ENCODE results near the gene MUC12. TPM values are rescaled to one million over a fixed set of nuclear protein-coding genes. Genes with fewer than 3 reads are reported as not detected.

The MUC12 gene
- total RNA-seq, 4 donors from 2014 or later: not detected

DNA sequence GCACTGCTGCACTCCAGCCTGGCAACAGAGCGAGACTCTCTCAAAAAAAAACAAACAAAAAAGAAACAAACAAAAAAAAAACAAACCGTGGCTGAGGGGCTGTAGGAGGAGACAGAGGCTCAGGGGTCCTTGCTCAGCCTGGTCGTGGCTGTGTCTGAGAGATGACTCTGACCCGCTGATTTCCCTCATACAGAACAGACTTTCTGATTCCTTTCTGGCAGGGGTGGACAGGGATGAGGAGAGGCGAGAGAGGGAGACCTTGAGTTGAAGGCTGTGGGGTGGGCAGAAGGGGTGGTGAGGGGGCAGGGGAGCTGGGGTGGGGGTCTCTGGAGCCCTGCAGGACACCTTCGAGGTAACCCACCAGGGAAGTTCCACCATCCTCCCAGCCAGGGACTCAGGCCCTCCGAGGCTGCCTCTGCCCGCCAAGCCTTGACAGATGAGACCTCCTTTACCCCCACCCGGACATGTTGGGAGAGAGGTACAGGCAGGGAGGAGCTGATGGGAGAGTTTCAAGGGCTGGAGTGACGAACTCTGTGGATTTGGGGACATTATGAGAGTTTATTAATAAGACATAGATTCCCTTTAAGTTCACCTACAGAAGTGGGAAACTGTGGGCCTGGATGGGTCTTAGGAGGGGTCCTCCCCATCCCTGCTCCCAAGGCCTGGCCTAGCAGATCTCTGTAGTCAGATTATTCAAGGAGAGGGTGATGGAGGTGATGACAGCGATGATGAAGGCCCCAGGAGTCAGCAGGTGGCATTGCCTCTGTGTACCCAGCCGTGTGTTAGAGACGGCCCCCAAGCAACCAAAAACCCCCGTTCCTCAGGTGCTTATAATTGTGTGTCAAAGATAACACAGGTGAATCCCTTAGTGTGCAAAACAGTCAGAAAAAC lies 2.0 kb downstream of the MUC12 start:
- 54% methylated on average over 14 of the region's 14 CpGs for WGBS
- TF ChIP-seq, protein P1, sequence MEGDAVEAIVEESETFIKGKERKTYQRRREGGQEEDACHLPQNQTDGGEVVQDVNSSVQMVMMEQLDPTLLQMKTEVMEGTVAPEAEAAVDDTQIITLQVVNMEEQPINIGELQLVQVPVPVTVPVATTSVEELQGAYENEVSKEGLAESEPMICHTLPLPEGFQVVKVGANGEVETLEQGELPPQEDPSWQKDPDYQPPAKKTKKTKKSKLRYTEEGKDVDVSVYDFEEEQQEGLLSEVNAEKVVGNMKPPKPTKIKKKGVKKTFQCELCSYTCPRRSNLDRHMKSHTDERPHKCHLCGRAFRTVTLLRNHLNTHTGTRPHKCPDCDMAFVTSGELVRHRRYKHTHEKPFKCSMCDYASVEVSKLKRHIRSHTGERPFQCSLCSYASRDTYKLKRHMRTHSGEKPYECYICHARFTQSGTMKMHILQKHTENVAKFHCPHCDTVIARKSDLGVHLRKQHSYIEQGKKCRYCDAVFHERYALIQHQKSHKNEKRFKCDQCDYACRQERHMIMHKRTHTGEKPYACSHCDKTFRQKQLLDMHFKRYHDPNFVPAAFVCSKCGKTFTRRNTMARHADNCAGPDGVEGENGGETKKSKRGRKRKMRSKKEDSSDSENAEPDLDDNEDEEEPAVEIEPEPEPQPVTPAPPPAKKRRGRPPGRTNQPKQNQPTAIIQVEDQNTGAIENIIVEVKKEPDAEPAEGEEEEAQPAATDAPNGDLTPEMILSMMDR (IDR thresholded peaks at IDR 0.05): no peak
- no peak for TF ChIP-seq EP300 (IDR thresholded peaks at IDR 0.05)
- TF ChIP-seq POLR2AphosphoS5 (IDR thresholded peaks at IDR 0.05): no peak
- no peak for TF ChIP-seq POLR2A (IDR thresholded peaks at IDR 0.05)
- Histone ChIP-seq H3K4me3 (no peak overlapping the region), H3K27me3 (peaks cover 43% of the 10 kb centered on the region), H3K9me3 (no peaks in the 10 kb centered on the region), H3K36me3 (no peaks in the 10 kb centered on the region), H3K27ac (no peak overlapping the region), H3K4me1 (peaks cover 5% of the 10 kb centered on the region)
- no peak for DNase-seq (ENCODE audit: low spot score in 2 of 2)

DNA sequence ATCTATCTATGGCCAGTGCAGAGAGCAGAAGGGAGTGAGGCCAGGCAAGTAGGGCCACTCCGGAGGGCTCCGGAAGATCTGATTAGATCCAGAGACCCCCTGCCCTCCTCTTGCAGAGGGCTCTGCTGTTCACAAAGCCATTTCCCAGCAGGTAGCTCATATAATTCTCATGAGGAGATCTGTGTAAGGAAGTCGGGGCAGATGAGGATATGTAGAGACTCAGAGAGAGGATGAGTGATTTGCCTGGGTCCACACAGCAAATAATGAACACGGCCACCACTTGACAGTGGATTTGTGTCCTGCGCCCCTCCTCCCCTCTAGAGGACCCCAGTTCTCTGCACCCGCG lies 2.6 kb downstream of the MUC12 start:
- DNase-seq (ENCODE audit: low spot score in 2 of 2): no peak
- Histone ChIP-seq H3K36me3 (no peaks in the 10 kb centered on the region), H3K4me3 (no peak overlapping the region), H3K27ac (no peak overlapping the region), H3K4me1 (no peaks in the 10 kb centered on the region), H3K27me3 (peaks cover 37% of the 10 kb centered on the region), H3K9me3 (no peaks in the 10 kb centered on the region)
- TF ChIP-seq POLR2AphosphoS5 (IDR thresholded peaks at IDR 0.05) (no peak), EP300 (IDR thresholded peaks at IDR 0.05) (no peak), POLR2A (IDR thresholded peaks at IDR 0.05) (no peak)
- TF ChIP-seq, protein P1 (IDR thresholded peaks at IDR 0.05): no peak
- WGBS: 51% methylated on average over 7 of the region's 7 CpGs

DNA sequence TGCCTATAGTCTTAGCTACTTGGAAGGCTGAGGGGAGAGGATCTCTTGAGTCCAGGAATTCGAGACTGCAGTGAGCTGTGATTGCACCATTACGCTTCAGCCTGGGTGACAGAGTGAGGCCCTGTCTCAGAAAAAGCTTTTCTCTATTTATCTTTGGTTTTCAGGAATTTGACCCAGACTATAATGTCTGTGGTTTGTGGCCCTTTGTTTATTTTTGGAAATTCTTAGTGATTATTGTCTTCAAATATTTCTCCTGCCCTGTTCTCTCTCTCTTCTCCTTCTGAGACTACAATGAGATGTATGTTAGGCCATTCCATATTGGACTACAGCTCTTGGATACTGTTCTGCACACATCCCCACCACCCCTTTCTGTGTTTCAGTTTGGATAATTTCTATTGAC lies 4.7 kb downstream of the MUC12 start:
- Histone ChIP-seq H3K36me3 (no peaks in the 10 kb centered on the region), H3K9me3 (no peaks in the 10 kb centered on the region), H3K27ac (no peak overlapping the region), H3K27me3 (peaks cover 16% of the 10 kb centered on the region), H3K4me3 (no peak overlapping the region), H3K4me1 (no peaks in the 10 kb centered on the region)
- TF ChIP-seq EP300 (IDR thresholded peaks at IDR 0.05) (no peak), POLR2AphosphoS5 (IDR thresholded peaks at IDR 0.05) (no peak), POLR2A (IDR thresholded peaks at IDR 0.05) (no peak)
- TF ChIP-seq, protein P1 (IDR thresholded peaks at IDR 0.05): no peak
- 88% methylated on average over 2 of the region's 2 CpGs for WGBS
- no peak for DNase-seq (ENCODE audit: low spot score in 2 of 2)

DNA sequence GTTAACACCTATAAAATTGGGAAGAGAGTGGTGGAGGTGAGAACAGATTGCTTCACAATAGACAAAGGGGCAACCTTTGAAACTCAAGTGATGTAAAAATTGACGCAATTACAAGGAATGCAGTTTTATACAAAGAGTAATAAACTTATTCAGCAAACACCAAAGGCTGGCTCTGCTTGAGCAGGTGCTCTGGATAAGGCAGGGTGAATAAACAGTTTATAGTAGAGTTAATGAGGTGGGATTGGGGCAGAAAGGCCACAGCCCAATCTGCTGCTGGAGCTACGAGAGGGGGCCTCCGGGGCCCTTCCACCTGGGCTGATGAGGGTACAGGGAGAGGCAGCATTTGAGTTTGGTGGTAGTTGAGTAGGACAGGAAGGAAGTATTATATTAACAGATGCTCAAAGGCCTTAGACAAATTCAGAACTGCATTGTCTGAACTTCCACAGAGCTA lies 6.0 kb downstream of the MUC12 start:
- 68% methylated on average over 3 of the region's 3 CpGs for WGBS
- H3K4me1 ChIP-seq: no peaks in the 10 kb centered on the region
- H3K4me3 ChIP-seq: no peak overlapping the region

DNA sequence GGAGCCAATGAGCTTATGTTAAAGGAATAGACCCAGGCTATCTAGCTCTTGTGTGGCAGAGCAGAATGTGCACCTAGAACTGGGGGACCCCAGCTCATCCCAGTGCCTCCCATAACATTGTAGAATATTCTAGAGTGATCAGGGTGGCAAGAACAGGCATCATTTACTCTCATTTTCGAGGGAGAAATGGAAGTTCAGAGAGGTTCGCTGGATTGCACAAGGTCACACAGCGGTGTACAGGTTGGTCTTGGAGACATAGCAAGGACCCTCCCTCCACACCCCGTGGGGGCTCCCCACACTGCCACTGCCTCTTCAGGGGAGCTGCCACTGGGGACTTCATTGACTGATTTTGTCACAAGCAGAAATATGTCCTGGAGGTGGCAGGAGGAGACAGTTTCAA lies 8.9 kb downstream of the MUC12 start:
- H3K36me3 ChIP-seq: no peaks in the 10 kb centered on the region
- 79% methylated on average over 4 of the region's 4 CpGs for WGBS
- no peak for DNase-seq (ENCODE audit: low spot score in 2 of 2)
- no peaks in the 10 kb centered on the region for H3K9me3 ChIP-seq
- H3K4me1 ChIP-seq: no peaks in the 10 kb centered on the region
- no peak for TF ChIP-seq EP300 (IDR thresholded peaks at IDR 0.05)
- TF ChIP-seq, protein P1 (IDR thresholded peaks at IDR 0.05): no peak
- no peak for TF ChIP-seq POLR2AphosphoS5 (IDR thresholded peaks at IDR 0.05)
- TF ChIP-seq POLR2A (IDR thresholded peaks at IDR 0.05): no peak
- no peak overlapping the region for H3K4me3 ChIP-seq
- H3K27ac ChIP-seq: no peak overlapping the region
- peaks cover 4% of the 10 kb centered on the region for H3K27me3 ChIP-seq

More for the DNA sequence above, 6.0 kb downstream of the MUC12 start:
- H3K27ac ChIP-seq: no peak overlapping the region
- no peak for DNase-seq (ENCODE audit: low spot score in 2 of 2)
- H3K9me3 ChIP-seq: no peaks in the 10 kb centered on the region
- TF ChIP-seq EP300 (IDR thresholded peaks at IDR 0.05) (no peak), POLR2A (IDR thresholded peaks at IDR 0.05) (no peak), POLR2AphosphoS5 (IDR thresholded peaks at IDR 0.05) (no peak)
- TF ChIP-seq, protein P1 (IDR thresholded peaks at IDR 0.05): no peak
- H3K36me3 ChIP-seq: no peaks in the 10 kb centered on the region
- peaks cover 4% of the 10 kb centered on the region for H3K27me3 ChIP-seq
